Fibroblast of lung (primary cell): Measurements from ENCODE around the gene DENND4A.

ENCODE experiments used
- EZH2 ChIP-seq: IDR thresholded peaks from 2 replicates; pipeline ENCODE4 v1.5.1; 2012; ENCODE audit warnings: low read length, control low read depth, mild to moderate bottlenecking; ENCODE audit errors: missing control alignments
- TF ChIP-seq, protein P1 (sequence below), 2 donors: IDR thresholded peaks in 1 of 2; conservative IDR thresholded peaks in 1 of 2; 1 replicate in 1 of 2; 2 replicates in 1 of 2; pipeline ENCODE4 v1.5.1; 2011 to 2012; ENCODE audit warnings: low read length in 2 of 2, control low read depth in 1 of 2, inconsistent platforms in 1 of 2, low read depth in 1 of 2, mild to moderate bottlenecking in 1 of 2

DNA sequence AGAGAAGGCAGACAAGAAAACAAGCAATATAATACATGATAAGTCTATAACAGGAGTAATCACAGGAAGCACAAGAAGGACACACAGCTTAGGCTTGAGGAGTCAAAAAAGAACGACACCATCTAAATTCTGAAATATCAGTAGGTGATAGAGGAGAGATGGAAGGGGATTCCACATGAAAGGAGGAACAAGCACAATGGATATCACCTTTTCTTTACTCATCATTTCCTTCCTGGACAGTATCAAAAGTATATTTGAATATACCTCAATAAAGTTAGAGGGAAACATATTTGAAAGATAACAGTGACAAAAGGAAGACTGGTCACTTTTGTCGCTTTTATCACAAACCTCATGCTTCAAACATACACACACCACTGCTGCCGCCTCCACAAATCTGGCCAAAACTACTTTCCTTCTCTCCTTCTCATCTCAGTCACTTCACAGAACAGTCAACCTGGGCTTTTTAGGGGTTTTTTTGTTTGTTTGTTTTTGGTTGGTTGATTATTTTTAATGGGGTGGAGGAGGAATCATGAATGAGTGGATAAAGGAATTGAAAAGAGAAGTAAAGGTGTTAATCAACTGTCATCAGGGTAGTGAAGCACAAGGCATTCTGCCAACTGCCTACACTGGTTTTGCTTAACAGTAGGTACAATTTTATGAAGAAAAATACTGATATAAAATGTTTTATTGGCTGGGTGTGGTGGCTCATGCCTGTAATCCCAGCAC lies 18.5 kb downstream of the DENND4A start:
- TF ChIP-seq, protein P1, sequence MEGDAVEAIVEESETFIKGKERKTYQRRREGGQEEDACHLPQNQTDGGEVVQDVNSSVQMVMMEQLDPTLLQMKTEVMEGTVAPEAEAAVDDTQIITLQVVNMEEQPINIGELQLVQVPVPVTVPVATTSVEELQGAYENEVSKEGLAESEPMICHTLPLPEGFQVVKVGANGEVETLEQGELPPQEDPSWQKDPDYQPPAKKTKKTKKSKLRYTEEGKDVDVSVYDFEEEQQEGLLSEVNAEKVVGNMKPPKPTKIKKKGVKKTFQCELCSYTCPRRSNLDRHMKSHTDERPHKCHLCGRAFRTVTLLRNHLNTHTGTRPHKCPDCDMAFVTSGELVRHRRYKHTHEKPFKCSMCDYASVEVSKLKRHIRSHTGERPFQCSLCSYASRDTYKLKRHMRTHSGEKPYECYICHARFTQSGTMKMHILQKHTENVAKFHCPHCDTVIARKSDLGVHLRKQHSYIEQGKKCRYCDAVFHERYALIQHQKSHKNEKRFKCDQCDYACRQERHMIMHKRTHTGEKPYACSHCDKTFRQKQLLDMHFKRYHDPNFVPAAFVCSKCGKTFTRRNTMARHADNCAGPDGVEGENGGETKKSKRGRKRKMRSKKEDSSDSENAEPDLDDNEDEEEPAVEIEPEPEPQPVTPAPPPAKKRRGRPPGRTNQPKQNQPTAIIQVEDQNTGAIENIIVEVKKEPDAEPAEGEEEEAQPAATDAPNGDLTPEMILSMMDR (conservative IDR thresholded peaks at IDR 0.05 in 1 of 2, IDR thresholded peaks at IDR 0.05 in 1 of 2; ENCODE audit: low read depth in 1 of 2, low read length in 2 of 2) = no peak
- TF ChIP-seq EZH2 = no peak
